GM21390 (cell line): ENCODE measurements around the gene ARAF.
"Not testable (repeated sequence)": the region's sequence is repeated elsewhere in the genome, so short reads cannot be mapped to it uniquely, and the experiment has no call there.

Experiments
- ATAC-seq: cut with Tn5 transposase; IDR thresholded peaks from one replicate; pipeline ENCODE4 v1.9.1; 2021; ENCODE audit not compliant: unreplicated experiment

ARAF gene

GRCh38 chrX:47584714-47585113, 23.7 kb downstream of the ARAF start:
- ATAC-seq: no peak

- ATAC-seq: no peak
These were observed 24.3 kb downstream of the ARAF start for GRCh38 chrX:47585273-47585672.

DNA sequence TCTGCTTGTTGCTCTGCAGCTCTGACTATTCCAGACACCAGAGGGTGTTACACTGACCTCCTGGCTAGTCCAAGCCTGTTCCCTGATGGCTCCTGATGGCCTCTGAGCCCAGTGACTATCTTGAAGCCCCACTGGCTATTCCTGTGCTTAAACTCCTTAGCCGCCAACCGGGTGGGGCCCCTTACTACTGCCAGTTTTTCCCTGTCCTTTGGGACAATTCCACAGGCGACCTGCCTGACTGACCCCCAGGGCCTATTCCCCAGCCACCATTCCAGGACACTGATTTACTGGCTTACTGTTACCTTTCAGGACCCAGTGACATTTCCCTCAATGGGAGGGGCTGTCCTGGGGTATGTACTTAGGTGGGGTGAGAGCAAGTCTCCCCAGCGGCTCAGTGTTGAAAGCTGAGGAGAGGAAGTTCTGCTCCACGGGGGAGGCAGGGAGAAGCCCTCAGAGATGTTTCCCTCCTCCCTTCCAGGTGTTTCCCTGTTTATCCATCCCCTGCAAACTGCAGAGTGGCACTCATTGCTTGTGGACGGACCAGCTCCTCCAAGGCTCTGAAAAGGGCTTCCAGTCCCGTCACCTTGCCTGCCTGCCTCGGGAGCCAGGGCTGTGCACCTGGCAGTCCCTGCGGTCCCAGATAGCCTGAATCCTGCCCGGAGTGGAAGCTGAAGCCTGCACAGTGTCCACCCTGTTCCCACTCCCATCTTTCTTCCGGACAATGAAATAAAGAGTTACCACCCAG, 25.2 kb downstream of the ARAF start:
- no peak for ATAC-seq

GRCh38 chrX:47587091-47587891, 26.3 kb downstream of the ARAF start:
- no peak for ATAC-seq

GRCh38 chrX:47587906-47588735, 27.1 kb downstream of the ARAF start:
- no peak for ATAC-seq

GRCh38 chrX:47590984-47591383, 30.0 kb downstream of the ARAF start:
- ATAC-seq: no peak

GRCh38 chrX:47593522-47593921, 32.5 kb downstream of the ARAF start:
- ATAC-seq: no peak

GRCh38 chrX:47595716-47596251, 34.8 kb downstream of the ARAF start:
- no peak for ATAC-seq

DNA sequence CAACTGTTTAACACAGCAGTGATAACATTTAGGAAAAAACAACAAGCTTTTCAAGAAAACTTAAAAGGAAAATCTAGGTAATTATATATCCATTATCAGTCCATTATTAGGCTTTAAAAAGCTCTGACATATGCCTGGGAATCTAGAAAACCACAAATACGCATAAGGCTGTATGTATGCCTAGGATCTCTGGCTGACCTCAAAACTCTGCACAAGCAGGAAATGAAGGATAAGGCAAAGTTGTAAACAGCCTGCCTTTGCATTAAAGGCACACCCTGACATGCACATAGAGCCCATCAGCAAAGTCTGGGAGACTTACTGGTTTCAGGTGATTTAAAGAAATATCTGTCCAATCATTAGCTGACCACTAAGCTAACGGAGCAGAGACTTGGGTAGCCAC, 35.3 kb downstream of the ARAF start:
- ATAC-seq: no peak

- no peak for ATAC-seq
These were observed 36.2 kb downstream of the ARAF start for GRCh38 chrX:47597222-47597621.

- not testable (repeated sequence) for ATAC-seq
These were observed 42.1 kb downstream of the ARAF start for GRCh38 chrX:47603125-47603524.

DNA sequence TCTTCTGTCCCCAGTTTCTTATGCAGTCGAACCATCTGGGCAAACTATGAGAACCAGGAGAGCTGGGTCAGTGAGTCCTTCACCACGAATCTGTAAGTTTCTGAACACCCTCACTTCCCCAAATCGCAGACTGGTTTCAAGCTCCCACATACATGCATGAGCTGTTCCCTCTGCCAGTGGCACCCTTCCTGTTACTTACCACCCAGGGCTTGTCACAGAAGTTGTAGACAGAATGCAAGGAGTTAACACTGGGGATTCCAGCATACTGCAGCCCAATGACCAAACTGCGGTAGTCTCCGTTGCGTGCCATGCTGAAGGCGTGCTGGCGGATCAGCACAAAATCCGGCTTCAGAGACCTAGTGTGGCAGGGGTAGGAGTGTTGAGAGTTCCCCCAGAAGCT, 44.0 kb downstream of the ARAF start:
- no peak for ATAC-seq

DNA sequence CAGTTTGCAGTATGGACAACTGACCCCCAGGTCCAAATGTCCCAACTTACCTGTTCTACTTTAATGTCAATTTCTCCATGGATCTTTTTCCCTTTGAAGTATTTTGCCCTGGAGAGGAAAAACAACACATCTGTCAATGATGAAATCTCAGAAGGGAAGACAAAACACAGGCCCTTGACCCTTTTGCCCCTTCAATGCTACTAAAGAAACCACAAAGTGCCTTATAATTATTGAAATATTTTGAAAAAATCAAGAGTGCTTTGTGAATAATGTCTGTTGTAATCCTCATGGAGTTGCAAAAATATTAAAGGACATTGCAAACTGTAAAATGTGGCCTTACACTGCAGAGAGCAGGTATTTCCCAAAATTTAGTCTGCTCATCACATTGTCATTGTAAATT, 46.1 kb downstream of the ARAF start:
- no peak for ATAC-seq

GRCh38 chrX:47608130-47608810, 47.3 kb downstream of the ARAF start:
- ATAC-seq: no peak

GRCh38 chrX:47610511-47610910, 49.5 kb downstream of the ARAF start:
- ATAC-seq: no peak

DNA sequence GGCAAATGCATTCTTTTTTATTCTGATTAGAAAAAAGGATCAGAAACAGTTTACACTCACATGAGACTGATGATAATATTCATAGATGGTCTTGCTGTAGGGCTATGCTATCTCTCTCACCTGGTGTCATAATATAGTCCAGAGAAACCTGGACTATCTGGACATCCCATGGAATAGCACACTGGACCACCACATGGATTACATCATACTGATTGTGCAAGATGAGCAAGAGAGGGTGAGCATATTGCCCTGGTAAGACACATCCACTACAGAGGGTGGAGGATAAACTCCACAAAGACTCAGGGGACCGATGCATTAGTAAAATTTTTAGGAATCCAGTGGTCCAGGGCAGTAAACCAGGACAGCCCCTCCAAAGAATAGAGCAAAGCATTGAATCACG, 50.5 kb downstream of the ARAF start:
- ATAC-seq: no peak

- ATAC-seq: no peak
These were observed 50.9 kb downstream of the ARAF start for GRCh38 chrX:47611926-47612325.

- ATAC-seq: no peak
These were observed 51.4 kb downstream of the ARAF start for GRCh38 chrX:47612418-47612817.

DNA sequence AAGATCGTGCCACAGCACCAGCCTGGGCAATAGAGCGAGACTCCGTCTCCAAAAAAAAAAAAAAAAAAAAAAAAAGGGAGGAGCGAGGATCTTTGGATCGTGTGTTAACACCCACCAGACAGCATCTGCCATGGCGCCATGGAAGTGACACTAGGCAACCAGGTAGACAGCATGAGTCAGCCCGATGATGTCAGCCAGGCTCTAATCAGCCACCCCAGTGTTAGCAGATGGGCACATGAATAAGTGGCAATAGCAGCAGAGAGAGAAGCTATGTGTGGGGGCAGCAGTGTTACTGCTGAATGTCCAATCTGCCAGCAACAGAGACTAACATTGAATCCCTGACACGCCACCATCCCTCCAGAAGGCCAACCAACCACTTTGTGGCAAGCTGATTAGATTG, 52.1 kb downstream of the ARAF start:
- ATAC-seq: no peak

DNA sequence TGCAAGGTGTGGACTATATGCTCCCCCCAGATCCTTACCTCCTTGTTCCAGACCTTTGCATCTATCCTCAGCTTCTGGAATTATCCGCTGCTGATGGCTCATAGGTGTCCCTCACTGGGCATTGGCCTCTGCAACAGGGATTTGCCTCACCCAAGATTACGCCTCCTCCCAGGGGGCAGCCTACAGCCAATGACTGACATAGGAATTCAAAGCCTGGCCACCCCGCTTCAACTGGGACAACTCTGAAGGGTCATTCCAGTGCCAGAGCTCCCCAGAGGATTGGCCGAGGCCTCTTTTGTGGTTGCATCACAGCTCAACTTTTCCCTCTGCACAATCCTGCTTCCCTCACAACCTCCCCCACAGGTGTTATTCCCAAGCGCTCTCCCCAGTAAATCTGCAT, 53.6 kb downstream of the ARAF start:
- no peak for ATAC-seq
